NCI-H510A (cell line): ENCODE data around the gene MEIS1.

Experiments used
- DNase-seq: peaks from one replicate; lab custom pipeline; 2025; lab: John Stamatoyannopoulos, UW

Gene MEIS1

GRCh38 chr2:66508484-66509071 is 73.7 kb downstream of the MEIS1 start:
- no peak for DNase-seq

GRCh38 chr2:66509326-66509811 is 74.4 kb downstream of the MEIS1 start:
- DNase-seq = no peak

- no peak for DNase-seq
Measured at GRCh38 chr2:66512626-66513025, 77.7 kb downstream of the MEIS1 start.

DNA sequence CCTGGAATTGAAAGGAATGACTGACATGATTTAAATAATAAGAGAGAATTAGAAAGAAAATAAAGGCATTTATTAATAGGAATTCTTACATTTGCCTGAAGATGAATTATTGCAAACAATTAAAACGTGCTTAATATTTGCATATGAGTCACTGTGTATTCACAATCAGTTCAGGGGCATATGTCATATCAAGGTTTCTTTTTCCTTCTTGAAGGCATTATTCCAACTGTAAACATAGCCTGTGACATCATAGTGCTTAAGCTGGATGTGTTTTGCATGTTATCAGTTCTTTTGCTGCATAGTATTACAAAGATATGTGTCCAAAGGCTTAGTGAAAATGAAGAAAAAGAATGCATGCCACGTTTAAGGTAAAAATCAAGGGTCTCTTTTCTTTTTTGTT is 80.8 kb downstream of the MEIS1 start:
- no peak for DNase-seq

DNA sequence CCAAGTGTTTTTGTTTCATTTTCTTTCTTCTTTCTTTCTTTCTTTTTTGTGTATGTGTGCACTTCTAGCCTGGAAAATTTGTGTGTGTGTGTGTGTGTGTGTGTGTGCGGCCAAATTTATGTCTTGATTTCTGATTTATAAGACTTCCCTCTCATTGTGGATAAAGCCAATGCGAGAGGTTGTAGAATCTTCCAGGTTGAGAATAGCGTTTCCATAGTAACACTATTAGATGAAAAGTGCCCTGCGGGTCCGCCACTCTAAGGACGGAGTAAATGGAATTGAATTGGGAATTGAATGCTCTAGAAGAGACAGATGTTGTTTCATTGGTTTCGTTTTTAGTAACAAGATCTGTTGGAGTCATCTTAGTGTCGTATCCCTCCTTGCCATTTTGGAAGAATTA is 81.6 kb downstream of the MEIS1 start:
- no peak for DNase-seq

GRCh38 chr2:66517772-66518171 is 82.8 kb downstream of the MEIS1 start:
- no peak for DNase-seq

- DNase-seq = no peak
Measured at GRCh38 chr2:66519264-66519843, 84.4 kb downstream of the MEIS1 start.

GRCh38 chr2:66521291-66521922 is 86.5 kb downstream of the MEIS1 start:
- DNase-seq = no peak

DNA sequence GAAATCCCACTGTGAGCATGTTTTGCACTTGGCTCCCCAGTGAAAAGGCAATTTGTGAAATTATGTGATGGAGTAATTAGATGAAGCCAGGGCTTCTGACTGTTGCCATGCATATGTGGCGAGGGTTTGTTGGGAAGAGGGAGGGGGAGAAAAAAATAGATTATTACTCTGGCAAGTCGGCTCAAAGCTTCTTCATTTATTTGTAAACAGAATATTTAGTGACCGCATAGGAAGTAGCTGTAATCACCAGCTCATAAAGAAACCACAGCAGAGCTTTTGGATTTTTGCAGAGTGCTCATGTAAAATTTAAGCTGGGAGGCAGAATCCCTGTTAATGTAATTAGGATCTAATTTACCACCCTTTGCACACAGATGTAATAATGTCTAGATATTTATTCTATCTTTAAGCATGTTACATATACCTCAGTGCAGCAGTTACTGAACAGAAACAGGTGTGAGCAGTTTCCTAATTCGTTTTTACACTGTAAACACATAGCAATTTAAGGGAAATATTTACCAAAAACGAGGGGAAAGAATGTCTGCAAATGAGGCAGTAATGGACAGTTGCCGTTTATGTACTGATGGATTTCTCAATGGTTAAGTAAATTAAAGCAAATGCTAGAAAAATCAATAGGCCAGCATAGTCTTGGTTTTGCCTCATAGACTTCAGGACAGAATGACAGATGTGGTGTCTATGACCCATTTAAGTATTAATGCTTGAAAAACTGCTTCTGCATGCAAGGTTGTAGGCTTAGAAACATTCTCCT is 87.9 kb downstream of the MEIS1 start:
- no peak for DNase-seq

GRCh38 chr2:66523377-66523969 is 88.5 kb downstream of the MEIS1 start:
- DNase-seq = no peak

DNA sequence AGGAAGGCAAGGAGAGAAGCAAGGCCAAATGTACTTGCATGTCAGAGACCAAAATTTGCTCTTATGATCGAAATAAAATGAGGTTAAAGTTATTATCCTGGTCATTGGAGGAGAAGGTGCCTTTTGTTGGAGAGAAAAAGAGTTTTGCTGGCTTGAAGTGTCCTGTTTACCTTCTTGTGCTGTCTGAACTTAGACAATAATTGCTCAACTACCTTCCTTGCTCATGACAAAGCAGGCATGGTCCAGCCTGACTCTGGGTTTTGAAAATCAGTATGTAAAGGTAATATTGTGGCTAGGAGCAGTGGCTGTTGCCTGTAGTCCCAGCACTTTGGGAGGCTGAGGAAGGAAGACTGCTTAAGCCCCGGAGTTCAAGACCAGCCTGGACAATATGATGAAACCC is 89.1 kb downstream of the MEIS1 start:
- no peak for DNase-seq

DNA sequence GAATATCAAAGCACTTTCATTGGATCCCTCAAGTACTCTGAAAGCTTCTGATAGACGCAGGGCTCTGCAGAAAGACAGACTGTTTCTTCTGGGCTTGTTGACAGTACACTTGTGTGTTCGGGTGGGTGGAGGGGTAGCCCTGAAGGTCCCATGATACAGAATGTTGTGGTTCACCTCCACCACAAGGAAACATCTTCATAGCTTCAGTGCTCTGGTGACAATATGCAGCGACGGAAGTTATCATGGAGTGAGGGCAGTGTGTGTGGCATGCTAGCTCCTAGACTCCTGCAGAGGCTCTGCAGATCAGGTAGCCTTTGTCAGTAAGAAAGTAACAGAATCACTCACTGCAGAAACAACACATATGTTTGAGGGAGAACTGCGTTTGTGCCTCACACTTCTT is 90.7 kb downstream of the MEIS1 start:
- no peak for DNase-seq

GRCh38 chr2:66526180-66526579 is 91.3 kb downstream of the MEIS1 start:
- DNase-seq = no peak

DNA sequence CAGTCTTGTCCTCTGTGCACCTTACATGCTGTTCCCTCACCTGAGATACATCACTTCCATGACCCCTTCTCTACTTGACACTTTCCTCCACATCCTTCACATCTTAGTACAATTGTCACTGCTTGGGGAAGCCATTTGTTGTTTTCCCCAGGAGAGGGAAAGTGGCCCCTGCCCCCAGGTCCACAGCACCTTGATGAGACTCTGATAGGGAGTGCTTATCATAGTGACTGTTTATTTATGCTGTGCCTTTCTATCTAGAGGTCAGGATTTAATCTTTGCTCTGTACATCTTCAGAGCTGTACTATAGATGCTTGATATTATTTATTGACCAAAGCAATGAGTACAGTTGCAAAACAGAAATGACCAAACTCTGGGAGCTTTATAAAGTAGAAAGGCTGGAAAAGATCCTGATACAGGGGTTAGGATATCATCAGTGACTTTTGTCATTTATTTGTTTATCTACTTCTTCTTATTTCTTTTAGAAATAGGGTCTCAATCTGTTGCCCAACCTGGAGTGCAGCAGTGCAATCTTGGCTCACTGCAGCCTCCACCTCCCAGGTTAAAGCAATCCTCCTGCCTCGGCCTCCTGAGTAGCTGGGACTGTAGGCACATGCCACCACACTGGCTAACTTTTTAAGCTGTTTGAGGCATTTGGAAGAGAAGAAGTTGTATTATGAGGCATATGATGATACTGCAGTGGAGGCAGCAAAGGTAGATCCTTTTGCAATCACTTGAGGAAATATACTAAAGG is 94.2 kb downstream of the MEIS1 start:
- DNase-seq = no peak

- DNase-seq = no peak
Measured at GRCh38 chr2:66530651-66531050, 95.7 kb downstream of the MEIS1 start.

GRCh38 chr2:66531155-66531554 is 96.2 kb downstream of the MEIS1 start:
- DNase-seq = no peak

DNA sequence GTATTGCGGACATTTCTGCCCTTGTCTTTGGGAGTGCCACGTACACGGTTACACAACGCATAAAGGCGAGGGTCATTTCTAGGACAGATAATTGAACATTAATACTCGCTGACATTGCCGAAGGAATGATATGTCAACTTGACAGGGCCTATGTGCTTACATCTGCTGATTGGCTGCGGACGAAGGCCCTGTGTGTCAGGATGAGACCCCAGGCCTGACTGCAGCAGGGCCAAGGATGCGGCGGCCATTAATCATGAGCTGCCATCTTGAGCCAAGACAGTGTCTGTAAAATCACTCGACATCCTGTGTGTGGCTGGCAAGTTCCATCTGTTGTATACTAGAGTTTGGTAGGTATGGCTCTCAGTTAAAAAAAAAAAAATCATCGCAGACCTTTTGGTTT is 96.6 kb downstream of the MEIS1 start:
- no peak for DNase-seq

- DNase-seq = no peak
Measured at GRCh38 chr2:66532972-66533868, 98.3 kb downstream of the MEIS1 start.

- DNase-seq = no peak
Measured at GRCh38 chr2:66534461-66534860, 99.5 kb downstream of the MEIS1 start.

GRCh38 chr2:66535574-66536289 is 100.8 kb downstream of the MEIS1 start:
- no peak for DNase-seq
